Lower leg skin (tissue), 3 donors: Measurements from ENCODE around the gene ADCY1.

ENCODE experiments used
- POLR2A ChIP-seq, 2 donors: fragments of 450-650 bp; IDR thresholded peaks; one replicate each; pipeline ENCODE4 v1.6.1; 2016 to 2017; ENCODE audit warnings: antibody characterized with exemption in 2 of 2, mild to moderate bottlenecking in 1 of 2, moderate library complexity in 1 of 2
- TF ChIP-seq, protein P1 (sequence below), 3 donors: fragments of 450-650 bp; IDR thresholded peaks; one replicate each; pipeline ENCODE4 v1.5.1; 2016; ENCODE audit warnings: antibody characterized with exemption in 3 of 3, mild to moderate bottlenecking in 3 of 3, moderate library complexity in 2 of 3

DNA sequence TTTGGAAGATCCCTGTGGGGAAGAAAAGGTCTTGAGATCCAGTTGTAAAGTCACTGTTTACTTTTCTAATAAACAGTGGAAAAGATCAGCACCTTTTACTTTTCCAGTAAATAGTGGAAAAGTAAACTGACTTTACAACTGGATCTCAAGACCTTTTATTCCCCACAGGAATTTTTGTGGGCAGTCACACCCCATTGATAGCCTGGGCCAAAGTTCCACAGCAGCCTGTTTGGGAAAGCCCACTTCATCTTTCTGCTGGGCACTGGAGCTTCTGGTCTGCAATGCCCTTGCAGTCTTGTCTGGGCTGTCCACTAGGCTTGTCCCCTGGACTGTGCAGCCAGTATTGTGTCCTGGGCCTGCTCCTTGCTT is 50.2 kb downstream of the ADCY1 start:
- TF ChIP-seq, protein P1, sequence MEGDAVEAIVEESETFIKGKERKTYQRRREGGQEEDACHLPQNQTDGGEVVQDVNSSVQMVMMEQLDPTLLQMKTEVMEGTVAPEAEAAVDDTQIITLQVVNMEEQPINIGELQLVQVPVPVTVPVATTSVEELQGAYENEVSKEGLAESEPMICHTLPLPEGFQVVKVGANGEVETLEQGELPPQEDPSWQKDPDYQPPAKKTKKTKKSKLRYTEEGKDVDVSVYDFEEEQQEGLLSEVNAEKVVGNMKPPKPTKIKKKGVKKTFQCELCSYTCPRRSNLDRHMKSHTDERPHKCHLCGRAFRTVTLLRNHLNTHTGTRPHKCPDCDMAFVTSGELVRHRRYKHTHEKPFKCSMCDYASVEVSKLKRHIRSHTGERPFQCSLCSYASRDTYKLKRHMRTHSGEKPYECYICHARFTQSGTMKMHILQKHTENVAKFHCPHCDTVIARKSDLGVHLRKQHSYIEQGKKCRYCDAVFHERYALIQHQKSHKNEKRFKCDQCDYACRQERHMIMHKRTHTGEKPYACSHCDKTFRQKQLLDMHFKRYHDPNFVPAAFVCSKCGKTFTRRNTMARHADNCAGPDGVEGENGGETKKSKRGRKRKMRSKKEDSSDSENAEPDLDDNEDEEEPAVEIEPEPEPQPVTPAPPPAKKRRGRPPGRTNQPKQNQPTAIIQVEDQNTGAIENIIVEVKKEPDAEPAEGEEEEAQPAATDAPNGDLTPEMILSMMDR (IDR thresholded peaks at IDR 0.05) = no peak
- TF ChIP-seq POLR2A (IDR thresholded peaks at IDR 0.05) = no peak
